Spleen (tissue), 11 donors: ENCODE measurements around the gene MUC5B. TPM values are rescaled to one million over a fixed set of nuclear protein-coding genes. Genes with fewer than 3 reads are reported as not detected.

ENCODE experiments used
- DNase-seq: peaks from one replicate; pipeline ENCODE4 v3.0.0-alpha.2; 2020
- H3K27ac ChIP-seq, 8 donors: fragments of 200-600 bp; sonication (generic) in 7 of 8; 1 replicate in 4 of 8; 2 replicates in 4 of 8; pipeline versions ENCODE4 v1.5.0 to v1.8.0; 2016 to 2021; ENCODE audit warnings: inconsistent platforms in 4 of 8, mild to moderate bottlenecking in 4 of 8, moderate library complexity in 1 of 8
- H3K27me3 ChIP-seq, 7 donors: fragments of 200-600 bp; sonication (generic) in 6 of 7; replicated peaks in 1 of 7; 1 replicate in 4 of 7; 2 replicates in 3 of 7; pipeline versions ENCODE4 v1.5.0 to v1.8.0; 2016 to 2021; ENCODE audit warnings: inconsistent platforms in 3 of 7, mild to moderate bottlenecking in 1 of 7
- H3K36me3 ChIP-seq, 6 donors: fragments of 200-600 bp; sonication (generic) in 5 of 6; 1 replicate in 4 of 6; 2 replicates in 2 of 6; pipeline versions ENCODE4 v1.5.0 to v1.8.0; 2016 to 2021; ENCODE audit warnings: inconsistent platforms in 2 of 6
- H3K4me1 ChIP-seq, 6 donors: fragments of 200-600 bp; sonication (generic) in 5 of 6; 1 replicate in 3 of 6; 2 replicates in 3 of 6; pipeline versions ENCODE4 v1.5.0 to v1.8.0; 2016 to 2021; ENCODE audit warnings: inconsistent platforms in 3 of 6
- H3K4me3 ChIP-seq, 8 donors: fragments of 200-600 bp; sonication (generic) in 7 of 8; 1 replicate in 4 of 8; 2 replicates in 4 of 8; pipeline versions ENCODE4 v1.5.0 to v1.8.0; 2016 to 2021; ENCODE audit warnings: inconsistent platforms in 4 of 8, mild to moderate bottlenecking in 4 of 8, moderate library complexity in 2 of 8
- H3K9me3 ChIP-seq, 8 donors: fragments of 200-600 bp; sonication (generic) in 7 of 8; 1 replicate in 4 of 8; 2 replicates in 4 of 8; pipeline versions ENCODE4 v1.5.0 to v1.8.0; 2016 to 2021; ENCODE audit warnings: inconsistent platforms in 4 of 8
- CTCF ChIP-seq, 11 experiments: fragments of 200-600 bp in 7 of 11; fragments of 450-650 bp in 4 of 11; sonication (generic) in 4 of 11; IDR thresholded peaks in 8 of 11; conservative IDR thresholded peaks in 3 of 11; 1 replicate in 7 of 11; 2 replicates in 4 of 11; pipeline versions ENCODE4 v1.4.0 to v1.8.0; 2016 to 2021; ENCODE audit warnings: antibody characterized with exemption in 11 of 11, inconsistent platforms in 4 of 11, mild to moderate bottlenecking in 1 of 11
- POLR2A ChIP-seq, 3 donors: fragments of 450-650 bp; IDR thresholded peaks; one replicate each; pipeline ENCODE4 v1.5.1; 2017; ENCODE audit warnings: antibody characterized with exemption in 3 of 3, mild to moderate bottlenecking in 1 of 3
- POLR2AphosphoS5 ChIP-seq, 3 donors: sonication (generic); formaldehyde crosslinking; IDR thresholded peaks; one replicate each; pipeline ENCODE4 v1.5.1; 2017; ENCODE audit warnings: antibody characterized with exemption in 3 of 3
- WGBS, 5 donors: extraction: QIAGEN DNeasy Blood & Tissue Kit in 3 of 5; methylation state at CpG; one replicate each; pipeline versions ENCODE4 v1.1.5 to v1.1.7; 2013 to 2018; 5-methylcytosine and 5-hydroxymethylcytosine counted together
- intact Hi-C: fragments of 100-400 bp; cut with DNase I; formaldehyde crosslinking; loops from one replicate; pipeline ENCODE4 v1.15.0; 2023; ENCODE audit warnings: low total_unique reads
- microRNA-seq, 3 donors: library from miRNA; unstranded; fragments of <30 nt; microRNA quantifications; one replicate each; pipeline versions ENCODE4 to v1.1.0, GENCODE V29; 2019 to 2020
- polyA plus RNA-seq, 3 donors: library from polyadenylated mRNA; stranded (reverse); fragments of 200-250 nt; gene quantifications; one replicate each; pipeline ENCODE4 v1.2.1, GENCODE V29; 2013
- small RNA-seq, 4 donors: library from RNA; depleted of rRNA; stranded (forward); fragments of <200 nt; gene quantifications; one replicate each; pipeline ENCODE3, GENCODE V24; 2016
- total RNA-seq, 7 donors: library from RNA; depleted of rRNA in 3 of 7; stranded (reverse); fragments of >200 nt in 3 of 7; fragmentation: NEBNext Ultra II Directional in 4 of 7; extraction: Animal tissue kit (Norgen Biotek cat#: 25700) in 4 of 7; gene quantifications; one replicate each; pipeline versions ENCODE4 v1.1.0 to v1.2.1, GENCODE V29; 2016 to 2021
- donor health status: healthy with polysubstance abuse.
- donor health status: DM: no; HTN: no; CAD: no; lungs with moderate emphysema.
- donor health status: DM: no; HTN: no; CAD: no.
- donor health status: Bipolar disorder and iron deficiency.
- donor health status: healthy.
- donor health status: DM: no; HTN: no; CAD: no.
- donor health status: DM: yes; HTN: yes; CAD: no.

MUC5B gene
- total and polyA plus RNA-seq, 10 donors, result under 0.01 to 0.09 (median under 0.01) TPM; not detected in 7

GRCh38 chr11:1310772-1311468, 88.1 kb downstream of the MUC5B start:
- Histone ChIP-seq H3K4me3 (peak overlapping the region in 6 of 8 donors; percentile 78 to 91 (median 80)), H3K27me3 (no peaks in the 10 kb centered on the region), H3K36me3 (peaks cover 0 to 13% (median under 1%) of the 10 kb centered on the region in 6 donors), H3K27ac (peak overlapping the region; percentile 94 to 98 (median 96)), H3K9me3 (peaks cover 0 to 16% (median 10%) of the 10 kb centered on the region in 8 donors), H3K4me1 (peaks cover 32 to 53% (median 48%) of the 10 kb centered on the region in 6 donors)
- intact Hi-C loops, result loop anchor here (5.0 kb wide), 1 partner anchor 71 kb away; no protein-coding TSS in a partner anchor
- TF ChIP-seq POLR2AphosphoS5 (IDR thresholded peaks at IDR 0.05) (peak in 1 of 3 donors; percentile 12), CTCF (IDR thresholded peaks at IDR 0.05 in 8 of 11, conservative IDR thresholded peaks at IDR 0.05 in 3 of 11) (peak in 6 of 11 experiments; percentile 21 to 33 (median 24)), POLR2A (IDR thresholded peaks at IDR 0.05) (no peak)
- WGBS, 5 donors, result 30 to 52% (median 41%) methylated on average over 15 of the region's 15 CpGs
- DNase-seq, result peak; percentile 89

Small RNA genes within 50 kb of the gene (microRNA-seq; reads per million reads assigned to microRNA genes)
- gene MIR6744, result 0 reads per million in 3 donors

Small RNA genes within 50 kb of the gene (small RNA-seq; reads per million reads assigned to genes)
- gene MIR6744, result 0 reads per million in 4 donors

Other genes with a start within 250 kb of the MUC5B start
- gene MUC6, start 186.3 kb upstream of the MUC5B start, total RNA-seq, result under 1 TPM in 4 of 7 donors, not detected in 3; 0.09 to 0.76 (median 0.34) TPM
- gene MUC6, start 186.3 kb upstream of the MUC5B start, polyA plus RNA-seq, result under 1 TPM; 0.02 to 0.22 (median 0.11) TPM
- under 1 TPM in 2 of 7 donors, not detected in 5; 0.03 to 0.06 TPM for gene MUC2, start 148.2 kb upstream of the MUC5B start, total RNA-seq
- under 1 TPM in 1 of 3 donors, not detected in 2; 0.03 TPM for gene MUC2, start 148.2 kb upstream of the MUC5B start, polyA plus RNA-seq
- not detected for gene MUC5AC, start 65.1 kb upstream of the MUC5B start, total RNA-seq
- gene MUC5AC, start 65.1 kb upstream of the MUC5B start, polyA plus RNA-seq, result under 1 TPM in 2 of 3 donors, not detected in 1; under 0.01 TPM
- 10 to 100 TPM; 44.3 to 67.4 (median 59.8) TPM for gene TOLLIP, start 86.6 kb downstream of the MUC5B start, total RNA-seq
- gene TOLLIP, start 86.6 kb downstream of the MUC5B start, polyA plus RNA-seq, result 10 to 100 TPM; 16.1 to 35.8 (median 18.7) TPM
- under 1 TPM; 0.26 to 0.77 (median 0.47) TPM for gene BRSK2, start 166.9 kb downstream of the MUC5B start, total RNA-seq
- 1 to 10 TPM in 1 of 3 donors, under 1 TPM in 2; 0.17 to 1.5 (median 0.32) TPM for gene BRSK2, start 166.9 kb downstream of the MUC5B start, polyA plus RNA-seq